HG02973 (cell line): ENCODE results near the gene TTC16.
"Not testable (repeated sequence)": the region's sequence is repeated elsewhere in the genome, so short reads cannot be mapped to it uniquely, and the experiment has no call there.

Experiments used
- ATAC-seq: cut with Tn5 transposase; IDR thresholded peaks from one replicate; pipeline ENCODE4 v1.9.1; 2021; ENCODE audit warnings: moderate library complexity; ENCODE audit not compliant: unreplicated experiment

The TTC16 gene

GRCh38 chr9:127738666-127739065, 22.8 kb downstream of the TTC16 start:
- no peak for ATAC-seq

- no peak for ATAC-seq
Measured at GRCh38 chr9:127739614-127740330, 23.9 kb downstream of the TTC16 start.

GRCh38 chr9:127741831-127742434, 26.1 kb downstream of the TTC16 start:
- no peak for ATAC-seq

GRCh38 chr9:127742435-127743088, 26.7 kb downstream of the TTC16 start:
- no peak for ATAC-seq

- ATAC-seq: no peak
Measured at GRCh38 chr9:127744398-127745110, 28.7 kb downstream of the TTC16 start.

- no peak for ATAC-seq
Measured at GRCh38 chr9:127746959-127747569, 31.2 kb downstream of the TTC16 start.

GRCh38 chr9:127749090-127749787, 33.4 kb downstream of the TTC16 start:
- no peak for ATAC-seq

- ATAC-seq: no peak
Measured at GRCh38 chr9:127751269-127752054, 35.6 kb downstream of the TTC16 start.

GRCh38 chr9:127753148-127753547, 37.3 kb downstream of the TTC16 start:
- no peak for ATAC-seq

GRCh38 chr9:127753622-127754021, 37.7 kb downstream of the TTC16 start:
- ATAC-seq: no peak

GRCh38 chr9:127754099-127755060, 38.5 kb downstream of the TTC16 start:
- ATAC-seq: no peak

GRCh38 chr9:127755061-127756060, 39.5 kb downstream of the TTC16 start:
- ATAC-seq: no peak

- no peak for ATAC-seq
Measured at GRCh38 chr9:127756233-127756632, 40.4 kb downstream of the TTC16 start.

- ATAC-seq: not testable (repeated sequence)
Measured at GRCh38 chr9:127756776-127757175, 40.9 kb downstream of the TTC16 start.

- ATAC-seq: no peak
Measured at GRCh38 chr9:127758843-127759242, 43.0 kb downstream of the TTC16 start.

- ATAC-seq: no peak
Measured at GRCh38 chr9:127761061-127761460, 45.2 kb downstream of the TTC16 start.

GRCh38 chr9:127761491-127761956, 45.6 kb downstream of the TTC16 start:
- no peak for ATAC-seq
